ENCODE measurements around the gene STX11.

- TF ChIP-seq GATA2 (IDR thresholded peaks at IDR 0.05; ENCODE audit: low read depth, low read length), result no peak
- no peak for TF ChIP-seq GATA3 (IDR thresholded peaks at IDR 0.05; ENCODE audit: low read depth, low read length)
Observed at GRCh38 chr6:144106206-144106605, 44.1 kb upstream of the STX11 start.
